ENCODE measurements around the gene MAP3K12.

The MAP3K12 gene

GRCh38 chr12:53518381-53518780 is 19.1 kb upstream of the MAP3K12 start:
- DNase-seq (ENCODE audit: low read depth), result no peak
- H3K4me3 ChIP-seq (ENCODE audit: low read length), result no peak overlapping the region
- TF ChIP-seq CTCF (conservative IDR thresholded peaks at IDR 0.05; ENCODE audit: low read depth, low read length), result no peak

GRCh38 chr12:53516758-53517455 is 17.6 kb upstream of the MAP3K12 start:
- DNase-seq (ENCODE audit: low read depth), result no peak
- no peak for TF ChIP-seq CTCF (conservative IDR thresholded peaks at IDR 0.05; ENCODE audit: low read depth, low read length)
- H3K4me3 ChIP-seq (ENCODE audit: low read length), result no peak overlapping the region

GRCh38 chr12:53515291-53515680 is 16.0 kb upstream of the MAP3K12 start:
- H3K4me3 ChIP-seq (ENCODE audit: low read length), result no peak overlapping the region
- no peak for TF ChIP-seq CTCF (conservative IDR thresholded peaks at IDR 0.05; ENCODE audit: low read depth, low read length)
- no peak for DNase-seq (ENCODE audit: low read depth)

- no peak for TF ChIP-seq CTCF (conservative IDR thresholded peaks at IDR 0.05; ENCODE audit: low read depth, low read length)
- no peak for DNase-seq (ENCODE audit: low read depth)
- no peak overlapping the region for H3K4me3 ChIP-seq (ENCODE audit: low read length)
These were observed 15.5 kb upstream of the MAP3K12 start for GRCh38 chr12:53514628-53515290.

GRCh38 chr12:53513712-53514410 is 14.6 kb upstream of the MAP3K12 start:
- no peak overlapping the region for H3K4me3 ChIP-seq (ENCODE audit: low read length)
- no peak for DNase-seq (ENCODE audit: low read depth)

GRCh38 chr12:53510181-53510812 is 11.0 kb upstream of the MAP3K12 start:
- TF ChIP-seq CTCF (conservative IDR thresholded peaks at IDR 0.05; ENCODE audit: low read depth, low read length), result no peak

More at GRCh38 chr12:53513712-53514410, 14.6 kb upstream of the MAP3K12 start:
- TF ChIP-seq CTCF (conservative IDR thresholded peaks at IDR 0.05; ENCODE audit: low read depth, low read length), result no peak

More at GRCh38 chr12:53510181-53510812, 11.0 kb upstream of the MAP3K12 start:
- DNase-seq (ENCODE audit: low read depth), result no peak
- no peak overlapping the region for H3K4me3 ChIP-seq (ENCODE audit: low read length)

Measured in retinal pigment epithelial cell (primary cell).